ENCODE results near the gene KLRC4.

- TF ChIP-seq CTCF (IDR thresholded peaks at IDR 0.05 in 2 of 3, conservative IDR thresholded peaks at IDR 0.05 in 1 of 3; ENCODE audit: control insufficient read depth in 2 of 3, extremely low read depth in 1 of 3, insufficient read depth in 1 of 3, low read depth in 3 of 3, low read length in 3 of 3), result no peak
- no peak for TF ChIP-seq ATF3 (IDR thresholded peaks at IDR 0.05; ENCODE audit: borderline replicate concordance, extremely low read depth, low read depth, low read length)
- TF ChIP-seq BCL3 (IDR thresholded peaks at IDR 0.05; ENCODE audit: borderline replicate concordance, insufficient read depth, low read depth, low read length, poor library complexity, severe bottlenecking), result no peak
- no peak for TF ChIP-seq POLR2AphosphoS5 (IDR thresholded peaks at IDR 0.05; ENCODE audit: low read length)
- no peak for TF ChIP-seq MXI1 (IDR thresholded peaks at IDR 0.05; ENCODE audit: low read depth, low read length)
- no peak for TF ChIP-seq JUNB (IDR thresholded peaks at IDR 0.05)
- TF ChIP-seq EZH2 (IDR thresholded peaks at IDR 0.05; ENCODE audit: borderline replicate concordance, control insufficient read depth, low read depth, low read length), result no peak
- no peak for TF ChIP-seq ZZZ3 (IDR thresholded peaks at IDR 0.05; ENCODE audit: control insufficient read depth, insufficient read length, low read depth)
- TF ChIP-seq PBX3 (IDR thresholded peaks at IDR 0.05; ENCODE audit: insufficient replicate concordance, low read depth, low read length), result no peak
- TF ChIP-seq GATAD2B (conservative IDR thresholded peaks at IDR 0.05; ENCODE audit: low read depth), result no peak
- no peak for TF ChIP-seq RAD51 (IDR thresholded peaks at IDR 0.05)
- TF ChIP-seq, protein P1, sequence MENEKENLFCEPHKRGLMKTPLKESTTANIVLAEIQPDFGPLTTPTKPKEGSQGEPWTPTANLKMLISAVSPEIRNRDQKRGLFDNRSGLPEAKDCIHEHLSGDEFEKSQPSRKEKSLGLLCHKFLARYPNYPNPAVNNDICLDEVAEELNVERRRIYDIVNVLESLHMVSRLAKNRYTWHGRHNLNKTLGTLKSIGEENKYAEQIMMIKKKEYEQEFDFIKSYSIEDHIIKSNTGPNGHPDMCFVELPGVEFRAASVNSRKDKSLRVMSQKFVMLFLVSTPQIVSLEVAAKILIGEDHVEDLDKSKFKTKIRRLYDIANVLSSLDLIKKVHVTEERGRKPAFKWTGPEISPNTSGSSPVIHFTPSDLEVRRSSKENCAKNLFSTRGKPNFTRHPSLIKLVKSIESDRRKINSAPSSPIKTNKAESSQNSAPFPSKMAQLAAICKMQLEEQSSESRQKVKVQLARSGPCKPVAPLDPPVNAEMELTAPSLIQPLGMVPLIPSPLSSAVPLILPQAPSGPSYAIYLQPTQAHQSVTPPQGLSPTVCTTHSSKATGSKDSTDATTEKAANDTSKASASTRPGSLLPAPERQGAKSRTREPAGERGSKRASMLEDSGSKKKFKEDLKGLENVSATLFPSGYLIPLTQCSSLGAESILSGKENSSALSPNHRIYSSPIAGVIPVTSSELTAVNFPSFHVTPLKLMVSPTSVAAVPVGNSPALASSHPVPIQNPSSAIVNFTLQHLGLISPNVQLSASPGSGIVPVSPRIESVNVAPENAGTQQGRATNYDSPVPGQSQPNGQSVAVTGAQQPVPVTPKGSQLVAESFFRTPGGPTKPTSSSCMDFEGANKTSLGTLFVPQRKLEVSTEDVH (IDR thresholded peaks at IDR 0.05; ENCODE audit: low read depth, partially characterized antibody), result no peak
- no peak for TF ChIP-seq ZBTB40 (IDR thresholded peaks at IDR 0.05; ENCODE audit: borderline replicate concordance)
- TF ChIP-seq JUND (IDR thresholded peaks at IDR 0.05; ENCODE audit: low read depth, low read length), result no peak
These were observed 27.5 kb downstream of the KLRC4 start for GRCh38 chr12:10381928-10382628.
